MCF 10A (cell line): ENCODE results near the gene SKOR2. TPM values are rescaled to one million over a fixed set of nuclear protein-coding genes. Genes with fewer than 3 reads are reported as not detected.

ENCODE experiments used
- BruUV-seq: library from RNA; stranded (reverse); fragments of 400-500 nt; replicated peaks from 2 replicates; lab custom pipeline; 2021; lab: Mats Ljungman, UMichigan
- CTCF ChIA-PET: fragments of 300-600 bp; sonication (Branson Sonifier 250); formaldehyde crosslinking; extraction: SDS; loops from one replicate; lab custom pipeline; 2021; ENCODE audit warnings: antibody characterized with exemption, inconsistent platforms; lab: Yijun Ruan, JAX
- POLR2A ChIA-PET: fragments of 300-600, 350-650 bp; sonication (Branson Sonifier 250); formaldehyde crosslinking; extraction: SDS; loops from one replicate; lab custom pipeline; 2020; ENCODE audit warnings: antibody characterized with exemption, inconsistent platforms; lab: Yijun Ruan, JAX
- DNase-seq: peaks from one replicate; pipeline ENCODE4 v3.0.0-alpha.2; 2018; ENCODE audit not compliant: unreplicated experiment
- H3K27ac Mint-ChIP-seq: one replicate; pipeline ENCODE4 v1.8.0; 2022; ENCODE audit warnings: mild to moderate bottlenecking, low read depth, mixed read lengths; ENCODE audit not compliant: unreplicated experiment
- H3K27me3 Mint-ChIP-seq: one replicate; pipeline ENCODE4 v1.8.0; 2022; ENCODE audit warnings: mixed read lengths; ENCODE audit not compliant: insufficient read depth, unreplicated experiment
- H3K36me3 Mint-ChIP-seq: one replicate; pipeline ENCODE4 v1.8.0; 2022; ENCODE audit warnings: mild to moderate bottlenecking, moderate library complexity, mixed read lengths; ENCODE audit not compliant: insufficient read depth, unreplicated experiment
- H3K4me1 Mint-ChIP-seq: one replicate; pipeline ENCODE4 v1.8.0; 2022; ENCODE audit warnings: mixed read lengths; ENCODE audit not compliant: insufficient read depth, unreplicated experiment
- H3K4me3 Mint-ChIP-seq: one replicate; pipeline ENCODE4 v1.8.0; 2022; ENCODE audit warnings: mild to moderate bottlenecking, moderate library complexity, mixed read lengths; ENCODE audit not compliant: unreplicated experiment
- H3K9me3 Mint-ChIP-seq: one replicate; pipeline ENCODE4 v1.8.0; 2022; ENCODE audit warnings: mixed read lengths; ENCODE audit not compliant: unreplicated experiment
- CTCF ChIP-seq: fragments of 200-600 bp; IDR thresholded peaks from one replicate; pipeline ENCODE4 v1.8.0; 2022; ENCODE audit warnings: antibody characterized with exemption, mild to moderate bottlenecking; ENCODE audit not compliant: unreplicated experiment
- intact Hi-C: fragments of 100-400 bp; cut with micrococcal nuclease; formaldehyde crosslinking; loops from 2 replicates; pipeline ENCODE4 v1.14.1; 2022
- total RNA-seq: library from RNA; stranded (reverse); gene quantifications from 2 replicates; pipeline ENCODE4 v1.2.3, GENCODE V29; 2022

The SKOR2 gene
- total RNA-seq, 1 experiment from 2014 or later: not detected

DNA sequence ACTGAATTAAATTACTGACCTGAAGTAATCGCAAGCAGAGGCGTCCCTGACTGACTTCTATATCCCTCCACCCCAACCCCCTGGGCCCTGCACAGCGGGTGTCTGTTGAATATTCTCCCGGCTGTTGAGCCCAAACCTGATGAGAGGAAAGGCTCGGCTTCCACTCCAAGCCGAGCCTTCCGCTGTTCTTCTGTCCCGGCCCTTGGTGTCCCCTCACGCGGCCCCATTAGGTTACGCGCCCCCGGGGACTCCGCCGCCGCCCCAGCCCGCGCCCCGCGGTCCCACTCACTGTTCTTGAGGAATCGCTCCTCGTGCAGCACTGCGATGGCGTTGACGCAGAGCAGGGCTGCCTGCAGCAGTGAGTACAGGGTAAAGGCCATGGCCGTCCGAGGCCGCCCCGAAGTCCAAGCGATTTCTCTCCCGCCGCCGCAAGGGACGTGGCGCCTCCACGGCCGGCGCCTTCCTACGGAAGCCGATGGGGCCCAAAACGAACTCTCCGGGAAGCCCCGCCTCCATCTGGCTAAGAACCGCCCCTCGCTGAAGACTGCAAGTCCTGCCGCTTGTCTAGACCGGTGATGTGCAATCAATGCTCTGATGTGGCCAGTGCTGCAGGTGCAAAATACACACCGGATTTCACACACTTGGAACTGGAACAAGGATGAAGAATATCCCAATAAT, 75.4 kb downstream of the SKOR2 start, which contains the start of gene IER3IP1:
Gene IER3IP1 (minus strand): TSS at position 467 of the 678 bp plus-strand sequence. CDS start 87 bp downstream, at position 380.
- intact Hi-C loops: no loop called here
- Mint-ChIP-seq H3K36me3 (no peaks in the 10 kb centered on the region), H3K9me3 (no peaks in the 10 kb centered on the region), H3K27ac (no peak within 1 kb of the TSS), H3K4me3 (no peak within 1 kb of the TSS), H3K4me1 (no peaks in the 10 kb centered on the region), H3K27me3 (no peaks in the 10 kb centered on the region)
- CTCF ChIA-PET: interaction anchor here (0.7 kb wide), 1 partner anchor 29 kb away, joined by 3 read pairs; no protein-coding TSS in a partner anchor
- peak; percentile 89 for DNase-seq
- BruUV-seq: no TSS peak
- TF ChIP-seq CTCF: no peak
- POLR2A ChIA-PET: interaction anchor here (1.3 to 3.0 kb wide), 3 partner anchors 8 to 26 kb away, joined by 3 to 32 read pairs (median 18); partner anchors contain the start of gene HDHD2

GRCh38 chr18:47175283-47175897, 76.1 kb downstream of the SKOR2 start:
- POLR2A ChIA-PET: interaction anchor here (0.6 to 2.3 kb wide), 6 partner anchors 8 to 748 kb away, joined by 3 to 32 read pairs (median 4); partner anchors contain the start of gene HDHD2
- BruUV-seq: no TSS peak

DNA sequence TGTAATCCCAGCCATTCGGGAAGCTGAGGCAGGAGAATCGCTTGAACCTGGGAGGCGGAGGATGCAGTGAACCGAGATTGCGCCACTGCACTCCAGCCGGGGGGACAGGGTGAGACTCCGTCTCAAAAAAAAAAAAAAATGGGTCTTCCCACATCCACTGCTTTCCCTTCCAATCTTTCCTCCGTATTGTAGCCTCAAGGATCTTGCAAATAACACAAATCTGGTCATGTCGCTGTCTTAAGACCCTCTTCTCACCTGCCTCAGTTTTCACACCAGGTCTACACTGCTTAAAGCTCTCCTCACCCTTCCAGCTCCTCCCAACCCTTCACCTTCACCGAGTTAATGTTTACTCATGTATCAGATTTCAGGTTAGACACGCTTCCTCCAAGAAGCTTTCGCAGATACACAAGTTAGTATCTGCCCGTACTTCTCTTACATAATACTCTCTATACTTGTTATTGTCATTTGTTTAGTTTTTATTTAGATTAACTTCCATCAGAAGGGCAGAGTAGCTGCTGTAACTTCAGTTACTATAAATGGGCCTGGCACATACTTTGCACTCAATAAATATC, 76.8 kb downstream of the SKOR2 start:
- intact Hi-C loops: no loop called here
- Mint-ChIP-seq H3K27me3 (no peaks in the 10 kb centered on the region), H3K9me3 (no peaks in the 10 kb centered on the region), H3K27ac (no peak overlapping the region), H3K4me3 (no peak overlapping the region), H3K36me3 (no peaks in the 10 kb centered on the region), H3K4me1 (no peaks in the 10 kb centered on the region)
- CTCF ChIA-PET: interaction anchor here (0.6 to 0.8 kb wide), 2 partner anchors 574 to 1885 kb away, joined by 3 to 4 read pairs; no protein-coding TSS in a partner anchor
- peak; percentile 56 for DNase-seq
- TF ChIP-seq CTCF: no peak
- BruUV-seq: no TSS peak
- POLR2A ChIA-PET: interaction anchor here (0.6 to 2.3 kb wide), 7 partner anchors 9 to 749 kb away, joined by 3 to 32 read pairs (median 3); partner anchors contain the start of gene HDHD2

More at GRCh38 chr18:47175283-47175897, 76.1 kb downstream of the SKOR2 start:
- intact Hi-C loops: no loop called here
- Mint-ChIP-seq H3K27ac (no peak overlapping the region), H3K9me3 (no peaks in the 10 kb centered on the region), H3K4me3 (no peak overlapping the region), H3K27me3 (no peaks in the 10 kb centered on the region), H3K36me3 (no peaks in the 10 kb centered on the region), H3K4me1 (no peaks in the 10 kb centered on the region)
- CTCF ChIA-PET: interaction anchor here (0.6 kb wide), 1 partner anchor 1884 kb away, joined by 3 read pairs; no protein-coding TSS in a partner anchor
- DNase-seq: peak; percentile 13
- no peak for TF ChIP-seq CTCF
